H1 (cell line): ENCODE results near the gene PCSK1N. TPM values are rescaled to one million over a fixed set of nuclear protein-coding genes. Genes with fewer than 3 reads are reported as not detected.

Experiments
- CTCF ChIA-PET: fragments of 300-600 bp; sonication (Branson Sonifier 250); formaldehyde crosslinking; loops from one replicate; lab custom pipeline; 2021; ENCODE audit not compliant: partially characterized antibody; lab: Charles Lee
- POLR2A ChIA-PET: fragments of 300-600 bp; sonication (Branson Sonifier 250); formaldehyde crosslinking; loops from one replicate; lab custom pipeline; 2021; ENCODE audit warnings: inconsistent platforms; ENCODE audit not compliant: partially characterized antibody; lab: Charles Lee
- DNase-seq, 2 experiments: peaks; one replicate each; pipeline versions ENCODE4 v3.0.0 to v3.0.0-alpha.2; 2010 to 2022; ENCODE audit warnings: low spot score in 2 of 2, low read depth in 1 of 2, mixed read lengths in 1 of 2
- FAIRE-seq: peaks from 2 replicates; lab custom pipeline; 2011; peaks lifted over from hg19 to GRCh38; lab: Jason Lieb, UNC
- H2AFZ ChIP-seq: 2 replicates; pipeline ENCODE4 v1.8.1; 2012; ENCODE audit warnings: low read length, inconsistent platforms
- H2AK5ac ChIP-seq: 2 replicates; pipeline ENCODE4 v1.6.1; 2013; ENCODE audit warnings: low read depth, low read length
- H2BK120ac ChIP-seq: replicated peaks from 2 replicates; pipeline ENCODE3; 2013; ENCODE audit warnings: low read depth, low read length, inconsistent platforms
- H2BK12ac ChIP-seq: 2 replicates; pipeline ENCODE4 v1.6.1; 2013; ENCODE audit warnings: low read depth, low read length
- H2BK15ac ChIP-seq: 2 replicates; pipeline ENCODE4 v1.6.1; 2013; ENCODE audit warnings: low read length
- H2BK20ac ChIP-seq: 2 replicates; pipeline ENCODE4 v1.6.1; 2013; ENCODE audit warnings: low read length
- H2BK5ac ChIP-seq: 2 replicates; pipeline ENCODE4 v1.6.1; 2013; ENCODE audit warnings: low read depth, low read length
- H3K14ac ChIP-seq: 2 replicates; pipeline ENCODE4 v1.6.1; 2013; ENCODE audit warnings: inconsistent platforms; ENCODE audit not compliant: insufficient read length
- H3K18ac ChIP-seq: 2 replicates; pipeline ENCODE4 v1.6.1; 2013; ENCODE audit warnings: low read length; ENCODE audit errors: extremely low read depth
- H3K23ac ChIP-seq: 2 replicates; pipeline ENCODE4 v1.6.1; 2013; ENCODE audit warnings: inconsistent platforms; ENCODE audit not compliant: insufficient read length
- H3K23me2 ChIP-seq: 2 replicates; pipeline ENCODE4 v1.6.1; 2013; ENCODE audit warnings: low read depth, low read length
- H3K27ac ChIP-seq: 2 replicates; pipeline ENCODE4 v1.6.1; 2011; ENCODE audit warnings: low read depth, low read length, inconsistent platforms
- H3K27me3 ChIP-seq, 4 experiments: replicated peaks in 1 of 4; 1 replicate in 1 of 4; 2 replicates in 3 of 4; pipeline versions ENCODE4 v1.6.1 to v1.8.1; 2011 to 2013; ENCODE audit warnings: low read length in 3 of 4, mild to moderate bottlenecking in 3 of 4, inconsistent platforms in 2 of 4, mixed read lengths in 2 of 4, moderate library complexity in 1 of 4; ENCODE audit not compliant: control insufficient read depth in 3 of 4, insufficient read depth in 3 of 4; ENCODE audit errors: extremely low read depth in 1 of 4
- H3K36me3 ChIP-seq, 4 experiments: 2 replicates each; pipeline versions ENCODE4 v1.6.1 to v1.8.1; 2011 to 2013; ENCODE audit warnings: mild to moderate bottlenecking in 4 of 4, low read length in 3 of 4, moderate library complexity in 2 of 4, control low read depth in 1 of 4, inconsistent platforms in 1 of 4; ENCODE audit not compliant: insufficient read depth in 4 of 4, control insufficient read depth in 2 of 4
- H3K4ac ChIP-seq: replicated peaks from 2 replicates; pipeline ENCODE3; 2013; ENCODE audit warnings: low read length, low read depth, mixed read lengths, inconsistent platforms; ENCODE audit not compliant: insufficient read length
- H3K4me1 ChIP-seq, 4 experiments: replicated peaks in 1 of 4; 1 replicate in 1 of 4; 2 replicates in 3 of 4; pipeline versions ENCODE4 v1.6.1 to v1.8.1; 2011 to 2013; ENCODE audit warnings: low read length in 3 of 4, inconsistent platforms in 2 of 4, mixed read lengths in 1 of 4; ENCODE audit not compliant: insufficient read depth in 4 of 4, control insufficient read depth in 3 of 4
- H3K4me2 ChIP-seq, 2 experiments: 2 replicates each; pipeline versions ENCODE4 v1.6.1 to v1.8.1; 2011 to 2013; ENCODE audit warnings: low read depth in 2 of 2, low read length in 2 of 2, control low read depth in 1 of 2, inconsistent platforms in 1 of 2, mild to moderate bottlenecking in 1 of 2; ENCODE audit not compliant: insufficient read depth in 1 of 2
- H3K4me3 ChIP-seq, 4 experiments: fragments of 200-600, 300-600 bp in 1 of 4; sonication (generic), shearing (Covaris generic), sonication (Bioruptor Twin) in 1 of 4; 2 replicates each; pipeline versions ENCODE4 v1.5.1 to v1.8.1; 2011 to 2016; ENCODE audit warnings: low read length in 4 of 4, low read depth in 3 of 4, control low read depth in 2 of 4, inconsistent platforms in 2 of 4, mild to moderate bottlenecking in 2 of 4, mixed read lengths in 1 of 4, moderate library complexity in 1 of 4; ENCODE audit not compliant: insufficient read depth in 2 of 4; ENCODE audit errors: extremely low read depth in 1 of 4
- H3K56ac ChIP-seq: replicated peaks from 2 replicates; pipeline ENCODE3; 2013; ENCODE audit warnings: low read depth, mild to moderate bottlenecking, mixed read lengths, low read length, inconsistent platforms; ENCODE audit not compliant: insufficient read length
- H3K79me1 ChIP-seq: 2 replicates; pipeline ENCODE4 v1.6.1; 2013; ENCODE audit warnings: low read depth, low read length, control low read depth
- H3K79me2 ChIP-seq, 2 experiments: 2 replicates each; pipeline versions ENCODE4 v1.6.1 to v1.8.1; 2012 to 2013; ENCODE audit warnings: low read length in 2 of 2, mild to moderate bottlenecking in 2 of 2, inconsistent platforms in 1 of 2; ENCODE audit not compliant: insufficient read depth in 2 of 2, control insufficient read depth in 1 of 2
- H3K9ac ChIP-seq, 4 experiments: replicated peaks in 1 of 4; 1 replicate in 1 of 4; 2 replicates in 3 of 4; pipeline versions ENCODE4 v1.6.1 to v1.8.1; 2011 to 2013; ENCODE audit warnings: low read depth in 3 of 4, low read length in 3 of 4, control low read depth in 2 of 4, mild to moderate bottlenecking in 2 of 4, moderate library complexity in 2 of 4, inconsistent platforms in 1 of 4; ENCODE audit errors: extremely low read depth in 1 of 4
- H3K9me3 ChIP-seq, 2 experiments: 2 replicates each; pipeline versions ENCODE4 v1.6.1 to v1.8.1; 2012 to 2013; ENCODE audit warnings: mild to moderate bottlenecking in 2 of 2, moderate library complexity in 2 of 2, control low read depth in 1 of 2, inconsistent platforms in 1 of 2, low read depth in 1 of 2, low read length in 1 of 2, mixed read lengths in 1 of 2; ENCODE audit not compliant: insufficient read depth in 2 of 2
- H4K20me1 ChIP-seq, 2 experiments: replicated peaks in 1 of 2; 2 replicates each; pipeline versions ENCODE3 to v1.8.1; 2011 to 2013; ENCODE audit warnings: inconsistent platforms in 2 of 2, low read length in 2 of 2, mild to moderate bottlenecking in 1 of 2; ENCODE audit not compliant: insufficient read depth in 2 of 2, control insufficient read depth in 1 of 2
- H4K5ac ChIP-seq: 2 replicates; pipeline ENCODE4 v1.6.1; 2013; ENCODE audit warnings: low read length, low read depth, mixed read lengths, inconsistent platforms; ENCODE audit not compliant: insufficient read length
- H4K8ac ChIP-seq: 2 replicates; pipeline ENCODE4 v1.8.0; 2013; ENCODE audit warnings: mild to moderate bottlenecking, moderate library complexity, low read length, inconsistent platforms; ENCODE audit not compliant: insufficient read depth; ENCODE audit errors: extremely low read depth
- H4K91ac ChIP-seq: replicated peaks from 2 replicates; pipeline ENCODE3; 2013; ENCODE audit warnings: low read length, mixed read lengths, inconsistent platforms; ENCODE audit not compliant: insufficient read length
- WGBS, 2 experiments: shearing (Covaris generic) in 1 of 2; methylation state at CpG; one replicate each; pipeline versions ENCODE4 v1.1.6 to v1.1.7; 2013 to 2015; ENCODE audit warnings: low lambda C conversion rate in 2 of 2, mixed read lengths in 2 of 2, inconsistent platforms in 1 of 2, low coverage in 1 of 2, missing lambda C conversion rate in 1 of 2; ENCODE audit not compliant: insufficient replicate concordance in 2 of 2, insufficient coverage in 1 of 2, insufficient read length in 1 of 2; ENCODE audit errors: extremely low coverage in 1 of 2, missing lambda C conversion rate in 1 of 2; 5-methylcytosine and 5-hydroxymethylcytosine counted together
- polyA plus RNA-seq, 7 experiments: library from polyadenylated mRNA; depleted of rRNA in 3 of 7; stranded (reverse) in 5 of 7; unstranded in 2 of 7; fragments of >200 nt in 5 of 7; fragments of 200-250 nt in 2 of 7; gene quantifications; 1 replicate in 5 of 7; 2 replicates in 1 of 7; 4 replicates in 1 of 7; pipeline versions ENCODE4 v1.2.1 to v1.2.3, GENCODE V29; 2011 to 2013; ENCODE audit warnings: missing spikeins in 2 of 7, mixed read lengths in 2 of 7
- total RNA-seq: library from RNA; stranded (reverse); fragmentation: NEBNext Ultra II Directional; extraction: Animal tissue kit (Norgen Biotek cat#: 25700); gene quantifications from 2 replicates; pipeline ENCODE4 v1.2.1, GENCODE V29; 2021

Gene PCSK1N
- total and polyA plus RNA-seq, 2 of the 8 experiments (the other 6 are each of a cell fraction or from before 2014, with no cell fraction given), result 3.6 to 4.5 TPM

GRCh38 chrX:48818866-48819265, 16.5 kb downstream of the PCSK1N start:
- no peak overlapping the region for H3K18ac ChIP-seq
- no peak overlapping the region for H2AFZ ChIP-seq
- H3K79me1 ChIP-seq, result no peaks in the 10 kb centered on the region
- no peak overlapping the region for H3K23ac ChIP-seq
- WGBS, 2 experiments, result 91% methylated on average over 4 of the region's 4 CpGs; no CpG with 5 or more reads in 1 of the 2 experiments
- ChIA-PET CTCF (no interaction called here), POLR2A (interaction anchor here (1.9 kb wide), 1 partner anchor 17 kb away, joined by 4 read pairs; the partner anchor contains the start of gene HDAC6)
- no peak overlapping the region for H2BK20ac ChIP-seq
- H2BK15ac ChIP-seq, result no peak overlapping the region
- H3K36me3 ChIP-seq, result peaks cover 0 to 9% (median 4%) of the 10 kb centered on the region in 4 experiments; a peak in 4 of 8 replicates
- no peaks in the 10 kb centered on the region for H3K9me3 ChIP-seq
- H4K91ac ChIP-seq, result no peak overlapping the region
- H4K5ac ChIP-seq, result no peak overlapping the region
- peaks cover 0 to 2% of the 10 kb centered on the region in 2 experiments for H4K20me1 ChIP-seq
- no peak overlapping the region for H3K56ac ChIP-seq
- H3K4ac ChIP-seq, result no peak overlapping the region
- H2BK120ac ChIP-seq, result no peak overlapping the region
- DNase-seq, result no peak
- no peaks in the 10 kb centered on the region for H3K79me2 ChIP-seq
- H3K27ac ChIP-seq, result no peak overlapping the region
- H3K9ac ChIP-seq, result no peak overlapping the region
- H3K27me3 ChIP-seq, result no peaks in the 10 kb centered on the region
- no peak overlapping the region for H3K4me2 ChIP-seq
- no peak overlapping the region for H2BK5ac ChIP-seq
- no peak overlapping the region for H2BK12ac ChIP-seq
- H4K8ac ChIP-seq, result no peak overlapping the region
- H3K14ac ChIP-seq, result no peak overlapping the region
- H3K4me1 ChIP-seq, result no peaks in the 10 kb centered on the region
- no peak overlapping the region for H2AK5ac ChIP-seq
- FAIRE-seq, result no peak
- H3K4me3 ChIP-seq, result no peak overlapping the region
- no peaks in the 10 kb centered on the region for H3K23me2 ChIP-seq
